GM18867 (cell line): ENCODE data around the gene PTBP3.
"Not testable (repeated sequence)": the region's sequence is repeated elsewhere in the genome, so short reads cannot be mapped to it uniquely, and the experiment has no call there.

Experiments
- ATAC-seq: cut with Tn5 transposase; IDR thresholded peaks from one replicate; pipeline ENCODE4 v1.9.1; 2021; ENCODE audit warnings: mild to moderate bottlenecking, moderate library complexity; ENCODE audit not compliant: unreplicated experiment

The PTBP3 gene

DNA sequence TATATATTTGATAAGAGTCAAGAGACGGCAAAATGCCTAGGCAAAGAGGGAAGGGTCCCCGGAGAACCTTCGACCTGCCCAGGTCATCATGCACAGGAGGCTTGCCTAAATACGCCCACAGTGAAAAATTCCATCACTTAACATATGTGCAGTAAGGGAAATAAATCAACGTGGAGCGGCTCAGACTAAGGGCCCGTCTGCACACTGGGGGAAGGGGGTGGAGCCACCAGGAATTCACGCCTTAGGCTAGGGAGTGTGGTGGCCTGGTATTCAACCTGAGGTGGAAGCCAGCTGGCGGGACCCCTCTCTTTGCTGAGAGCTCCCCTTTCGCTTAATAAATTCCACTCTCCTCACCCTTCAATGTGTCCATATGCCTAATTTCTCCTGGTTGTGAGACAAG, 8.3 kb downstream of the PTBP3 start:
- ATAC-seq = no peak

DNA sequence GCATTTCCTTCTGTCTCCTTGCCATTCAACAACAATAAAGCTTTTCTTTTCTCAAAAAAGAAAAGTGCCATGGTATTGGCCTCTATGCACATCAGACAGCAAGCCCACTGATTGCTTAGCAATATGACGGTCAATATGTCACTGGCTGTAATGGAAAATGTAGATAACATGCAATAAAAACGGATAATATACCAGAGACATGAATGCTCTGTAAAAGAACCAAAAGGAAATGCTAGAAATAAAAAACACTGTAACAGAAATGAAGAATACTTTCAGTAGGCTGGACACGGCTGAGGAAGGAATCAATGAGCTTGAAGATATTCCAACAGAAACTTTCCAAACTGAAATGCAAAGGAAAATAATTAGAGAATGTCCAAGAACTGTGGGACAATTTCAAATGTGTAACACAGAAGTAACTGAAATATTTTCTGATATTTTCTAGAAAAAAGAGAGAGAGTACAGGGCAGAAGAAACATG, 10.0 kb downstream of the PTBP3 start:
- no peak for ATAC-seq

DNA sequence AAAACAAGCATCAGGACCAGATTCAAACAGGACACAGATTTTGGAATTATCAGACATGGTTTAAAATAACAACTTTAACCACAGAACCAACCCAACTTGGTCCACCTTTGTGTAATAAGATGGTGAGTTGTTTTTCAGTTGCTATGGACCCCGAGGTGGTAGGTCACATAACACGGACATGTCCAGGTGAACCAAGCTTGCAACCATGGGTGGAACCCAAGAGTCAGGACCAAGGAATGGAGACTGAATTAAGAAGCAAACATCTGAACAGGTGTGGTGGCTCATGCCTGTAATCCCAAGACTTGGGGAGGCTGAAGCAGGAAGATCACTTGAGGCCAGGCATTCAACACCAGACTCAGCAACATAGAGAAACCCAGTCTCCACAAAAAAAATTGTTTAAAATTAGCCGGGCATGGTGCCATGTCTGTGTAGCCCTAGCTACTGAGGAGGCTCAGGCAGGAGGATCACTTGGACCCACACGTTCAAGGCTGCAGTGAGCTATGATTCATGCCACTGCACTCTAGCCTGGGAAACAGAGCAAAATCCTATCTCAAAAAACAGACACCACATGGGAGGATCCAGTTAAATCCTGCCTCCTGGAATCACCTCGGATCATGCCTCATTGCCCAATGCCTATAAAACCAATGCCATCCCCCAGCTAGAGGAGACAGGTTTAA, 10.6 kb downstream of the PTBP3 start:
- ATAC-seq = no peak

DNA sequence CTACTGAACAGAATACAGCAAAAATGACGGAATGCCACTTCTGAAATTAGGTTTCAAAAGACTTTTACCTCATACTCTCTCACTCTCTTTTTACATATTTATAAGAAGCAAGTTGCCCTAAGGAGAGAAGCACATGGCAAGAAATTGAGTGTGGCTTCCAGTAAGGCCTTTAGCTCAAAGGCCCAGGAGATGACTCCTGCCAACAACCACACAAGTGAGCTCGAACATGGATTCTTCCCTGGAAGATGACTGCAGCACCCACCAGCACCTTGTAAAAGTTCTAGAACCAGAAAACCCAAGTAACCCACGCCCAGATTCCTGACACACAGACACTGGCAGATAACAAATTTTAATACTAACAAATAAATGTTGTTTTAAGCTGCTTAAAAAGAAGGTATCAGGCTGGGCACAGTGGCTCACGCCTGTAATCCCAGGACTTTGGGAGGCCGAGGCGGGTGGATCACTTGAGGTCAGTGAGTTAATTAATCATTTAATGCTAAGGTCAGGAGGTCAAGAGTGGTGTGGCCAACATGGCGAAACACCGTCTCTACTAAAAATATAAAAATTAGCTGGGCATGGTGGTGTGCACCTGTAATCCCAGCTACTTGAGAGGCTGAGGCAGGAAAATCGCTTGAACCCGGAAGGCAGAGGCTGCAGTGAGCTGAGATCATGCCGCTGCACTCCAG, 17.0 kb downstream of the PTBP3 start:
- ATAC-seq = no peak

DNA sequence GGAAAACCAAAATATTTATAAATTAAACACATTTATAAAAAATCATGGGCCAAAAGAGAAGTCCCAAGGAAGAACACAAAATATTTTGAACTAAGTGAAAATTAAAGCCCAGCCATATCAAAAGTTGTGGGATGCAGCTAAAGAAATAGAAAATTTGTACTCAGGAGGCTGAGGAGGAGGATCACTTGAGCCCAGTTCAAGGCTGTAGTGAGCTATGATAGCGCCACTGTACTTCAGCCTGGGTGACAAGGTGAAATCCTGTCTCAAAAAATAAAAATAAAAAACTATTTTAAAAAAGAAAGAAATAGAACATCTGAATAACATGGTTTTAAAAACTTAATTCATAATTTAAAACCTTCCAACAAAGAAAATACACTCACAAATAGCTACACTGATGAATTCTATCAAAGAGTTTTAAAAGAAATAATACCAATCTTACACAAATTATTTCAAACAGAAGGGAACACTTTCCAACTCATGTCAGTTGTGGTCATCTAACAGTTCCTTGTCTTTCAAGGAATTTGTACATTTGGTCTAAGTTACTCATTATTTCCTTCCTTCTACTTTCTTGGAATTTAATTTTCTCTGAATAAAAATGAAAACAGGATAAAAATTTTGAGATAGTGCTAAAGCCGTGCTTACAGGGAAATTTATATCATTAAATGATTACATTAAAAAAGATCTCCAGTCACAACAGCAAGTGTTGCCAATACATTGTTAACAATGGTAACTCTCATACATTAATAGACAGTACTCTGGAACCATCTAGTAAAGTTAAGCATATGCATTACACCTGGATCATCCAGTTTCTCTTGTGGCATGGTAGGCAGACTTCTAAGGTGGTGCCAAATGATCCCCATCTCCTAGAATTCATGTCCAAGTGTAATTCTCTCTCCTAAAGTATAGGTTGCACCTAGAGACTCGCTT, 17.8 kb downstream of the PTBP3 start:
- ATAC-seq = no peak

GRCh38 chr9:112312139-112312538, 21.3 kb downstream of the PTBP3 start:
- ATAC-seq = no peak

DNA sequence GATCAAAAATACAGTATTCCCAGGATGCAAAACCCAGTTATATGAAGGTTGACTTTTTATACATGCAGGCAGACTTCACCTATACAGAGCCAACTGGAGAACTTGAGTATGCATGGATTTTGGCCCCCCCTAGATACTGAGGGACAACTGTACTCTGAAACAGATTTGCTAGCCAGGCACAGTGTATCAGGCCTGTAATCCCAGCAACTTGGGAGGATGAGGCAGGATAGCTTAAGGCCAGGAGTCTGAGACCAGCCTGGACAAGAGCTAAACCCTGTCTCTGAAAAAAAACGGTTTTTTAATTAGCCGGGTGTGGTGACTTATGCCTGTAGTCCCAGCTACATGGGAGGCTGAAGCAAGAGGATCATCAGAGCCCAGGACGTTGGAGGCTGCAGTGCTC, 21.9 kb downstream of the PTBP3 start:
- ATAC-seq = no peak

- no peak for ATAC-seq
Observed at GRCh38 chr9:112310826-112311225, 22.6 kb downstream of the PTBP3 start.

DNA sequence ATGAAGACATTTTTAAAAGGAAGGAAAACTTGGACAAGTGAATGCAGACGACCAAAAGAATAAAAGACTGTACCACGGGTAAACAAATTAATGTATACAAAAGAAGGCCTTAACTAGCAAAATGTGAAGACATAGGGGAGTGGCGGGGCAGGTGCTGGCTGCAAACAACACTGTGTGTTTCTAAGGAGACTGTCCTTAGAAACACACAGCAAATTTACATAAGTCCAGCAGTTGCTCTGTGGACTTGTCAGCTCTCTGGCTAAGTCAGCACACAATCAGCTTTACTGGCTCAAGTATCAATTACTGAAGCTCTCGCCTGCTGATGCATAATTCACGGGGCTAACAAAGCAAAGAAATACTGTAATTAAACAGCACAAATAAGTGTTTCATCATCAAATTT, 24.8 kb downstream of the PTBP3 start:
- ATAC-seq = no peak

DNA sequence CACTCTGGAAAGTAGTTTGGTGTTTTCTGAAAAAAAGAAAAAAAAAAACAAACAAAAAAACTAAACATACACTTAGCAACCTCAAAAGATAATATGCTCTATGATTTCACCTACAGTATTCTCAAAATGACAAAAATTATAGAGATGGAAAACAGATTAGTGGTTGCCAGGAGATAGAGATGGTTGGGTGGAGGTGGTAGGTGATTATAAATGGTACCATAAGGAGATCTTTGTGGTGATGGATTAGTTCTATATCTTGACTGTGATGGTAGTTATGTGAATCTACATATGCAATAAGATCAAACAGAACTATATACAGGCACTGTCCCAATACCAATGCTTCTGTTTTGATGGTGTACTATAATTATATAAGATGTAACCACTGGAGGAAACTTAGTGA, 32.0 kb downstream of the PTBP3 start:
- no peak for ATAC-seq

DNA sequence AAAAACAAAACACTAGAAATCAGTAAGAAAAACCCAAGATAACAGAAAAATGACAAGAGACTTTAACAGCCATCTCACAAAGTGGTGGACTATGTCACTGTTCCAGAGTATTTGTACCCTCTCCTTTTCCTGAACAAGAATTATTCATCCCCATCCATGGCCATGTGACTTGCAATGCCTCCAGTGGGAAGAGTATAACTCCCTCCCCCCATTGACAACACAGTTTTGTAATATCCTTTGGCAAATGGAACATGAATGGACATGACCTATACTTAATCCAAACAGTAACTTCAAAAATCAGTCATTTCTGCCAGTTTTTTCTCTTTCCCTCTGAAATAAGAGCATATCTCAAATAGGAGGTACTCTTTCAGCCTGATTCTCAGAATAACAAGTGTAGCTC, 33.9 kb downstream of the PTBP3 start:
- no peak for ATAC-seq

- ATAC-seq = no peak
Observed at GRCh38 chr9:112296929-112297328, 36.5 kb downstream of the PTBP3 start.

- no peak for ATAC-seq
Observed at GRCh38 chr9:112295174-112295573, 38.2 kb downstream of the PTBP3 start.

DNA sequence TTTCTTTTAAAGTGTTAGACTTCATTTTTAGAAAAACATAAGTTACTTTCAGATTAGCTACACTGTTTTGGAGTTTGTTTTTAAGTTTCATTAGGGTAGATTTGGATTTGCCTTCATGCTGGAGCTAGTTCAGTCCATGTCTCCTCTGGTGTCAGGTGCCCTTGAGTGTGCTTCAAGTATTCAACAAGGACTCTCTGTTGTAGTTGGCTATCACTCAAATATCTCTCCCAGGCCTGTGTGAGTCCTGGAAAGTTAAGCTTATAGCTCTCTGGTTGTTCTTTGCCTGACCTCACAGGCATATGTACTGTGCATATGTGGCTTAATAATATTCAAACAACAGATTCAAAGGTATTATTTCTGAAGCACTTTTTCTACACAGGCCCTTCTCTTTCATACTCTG, 45.4 kb downstream of the PTBP3 start:
- ATAC-seq = no peak

DNA sequence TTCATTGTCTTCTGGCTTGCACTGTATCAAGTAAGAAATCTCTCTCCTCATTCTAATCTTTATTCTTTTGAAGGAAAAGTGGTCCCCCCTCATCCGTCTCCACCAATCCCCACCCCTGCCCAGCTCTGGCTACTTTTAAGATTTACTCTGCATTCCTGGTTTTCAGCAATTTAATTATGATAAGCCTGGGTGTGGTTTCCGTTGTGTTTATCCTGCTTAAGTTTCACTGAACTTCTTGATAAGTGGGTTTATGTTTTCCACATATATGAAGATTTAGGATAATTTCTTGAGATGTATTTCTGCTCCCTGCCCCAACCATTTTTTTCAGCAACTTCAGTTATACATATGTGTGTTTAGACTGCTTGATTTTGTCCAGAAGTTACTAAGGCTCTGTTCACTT, 46.5 kb downstream of the PTBP3 start:
- no peak for ATAC-seq

DNA sequence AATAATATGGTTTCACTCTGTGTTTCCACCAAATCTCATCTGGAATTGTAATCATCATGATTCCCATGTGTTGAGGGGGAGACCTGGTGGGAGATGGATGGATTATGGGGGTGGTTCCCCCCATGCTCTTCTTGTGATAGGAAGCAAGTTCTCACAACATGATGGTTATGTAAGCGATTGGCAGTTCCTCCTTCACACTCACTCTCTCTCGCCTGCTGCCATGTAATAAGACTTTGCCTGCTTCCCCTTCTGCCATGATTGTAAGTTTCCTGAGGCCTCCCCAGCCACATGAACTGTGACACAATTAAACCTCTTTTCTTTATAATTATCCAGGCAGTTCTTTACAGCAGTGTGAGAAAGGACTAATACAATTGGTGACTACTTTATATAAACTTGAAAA, 48.4 kb downstream of the PTBP3 start:
- no peak for ATAC-seq

GRCh38 chr9:112283582-112284253, 49.7 kb downstream of the PTBP3 start:
- ATAC-seq = no peak

GRCh38 chr9:112282841-112283240, 50.6 kb downstream of the PTBP3 start:
- not testable (repeated sequence) for ATAC-seq

- ATAC-seq = no peak
Observed at GRCh38 chr9:112280904-112281303, 52.5 kb downstream of the PTBP3 start.

GRCh38 chr9:112279501-112279900, 53.9 kb downstream of the PTBP3 start:
- no peak for ATAC-seq

DNA sequence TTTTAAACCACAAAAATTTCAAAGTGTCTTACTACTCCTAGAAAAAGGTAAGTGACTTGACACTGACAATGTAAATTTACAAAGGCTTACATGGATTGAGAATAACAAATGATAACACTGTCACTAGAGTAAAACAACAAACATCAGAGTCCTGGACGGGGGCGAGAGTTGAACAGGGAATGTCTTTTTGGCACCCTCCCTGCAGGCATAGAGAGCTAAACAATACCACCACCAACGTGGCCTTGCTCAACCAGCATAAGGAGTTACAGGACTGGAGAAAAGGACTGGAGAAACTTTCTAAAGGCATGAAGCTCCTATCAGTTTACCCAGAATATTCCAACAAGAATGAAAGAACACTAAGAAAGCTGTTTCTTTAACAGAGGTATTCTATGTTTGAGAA, 55.3 kb downstream of the PTBP3 start:
- ATAC-seq = no peak
